ENCODE results near the gene CNOT4.

GRCh38 chr7:135537453-135537852, 27.6 kb upstream of the CNOT4 start:
- TF ChIP-seq CTCF (IDR thresholded peaks at IDR 0.05), result no peak
- TF ChIP-seq POLR2A (IDR thresholded peaks at IDR 0.05), result no peak
- TF ChIP-seq EP300 (IDR thresholded peaks at IDR 0.05), result no peak

Measured in tibial nerve (tissue), 4 donors.